K562 (cell line): ENCODE measurements around the gene TMEM248. TPM values are rescaled to one million over a fixed set of nuclear protein-coding genes. Genes with fewer than 3 reads are reported as not detected.

Experiments
- EP400 ChIP-seq: fragments of 450-650 bp; IDR thresholded peaks from 2 replicates; pipeline ENCODE4 v1.6.1; 2017; ENCODE audit warnings: antibody characterized with exemption, mild to moderate bottlenecking, moderate library complexity
- FOXJ3 ChIP-seq: sonication (generic); formaldehyde crosslinking; IDR thresholded peaks from 2 replicates; pipeline ENCODE4 v1.4.0; 2020; ENCODE audit warnings: mild to moderate bottlenecking, missing genetic modification reagents
- KLF10 ChIP-seq: fragments of 250-450 bp; sonication (Bioruptor Pico); IDR thresholded peaks from 2 replicates; pipeline ENCODE4 v1.6.1; 2021; ENCODE audit warnings: matching md5 sums
- MAX ChIP-seq: sonication (generic); formaldehyde crosslinking; IDR thresholded peaks from 2 replicates; pipeline ENCODE4 v1.9.0; 2022; ENCODE audit warnings: mild to moderate bottlenecking, missing genetic modification reagents
- MAZ ChIP-seq, 2 experiments: fragments of 450-650 bp in 1 of 2; sonication (generic) in 1 of 2; formaldehyde crosslinking; IDR thresholded peaks in 1 of 2; conservative IDR thresholded peaks in 1 of 2; 2 replicates each; pipeline versions ENCODE4 v1.4.0 to v1.5.0; 2020; ENCODE audit warnings: mild to moderate bottlenecking in 1 of 2, missing genetic modification reagents in 1 of 2
- NFATC3 ChIP-seq: fragments of 450-650 bp; IDR thresholded peaks from 2 replicates; pipeline ENCODE4 v1.6.1; 2017; ENCODE audit warnings: mild to moderate bottlenecking
- NFE2 ChIP-seq: IDR thresholded peaks from 2 replicates; pipeline ENCODE4 v1.6.1; 2014; ENCODE audit warnings: antibody characterized with exemption, low read depth
- NFXL1 ChIP-seq: fragments of 450-650 bp; formaldehyde crosslinking; IDR thresholded peaks from 2 replicates; pipeline ENCODE4 v1.4.0; 2021; ENCODE audit warnings: mild to moderate bottlenecking
- NFYB ChIP-seq: IDR thresholded peaks from 2 replicates; pipeline ENCODE4 v1.6.1; 2011; ENCODE audit warnings: mild to moderate bottlenecking, moderate library complexity; ENCODE audit not compliant: insufficient read length; ENCODE audit errors: extremely low read depth
- NR1H2 ChIP-seq: sonication (generic); formaldehyde crosslinking; IDR thresholded peaks from 2 replicates; pipeline ENCODE4 v1.4.0; 2020; ENCODE audit warnings: mild to moderate bottlenecking, missing genetic modification reagents
- NUFIP1 ChIP-seq: fragments of 450-650 bp; IDR thresholded peaks from 2 replicates; pipeline ENCODE4 v1.6.1; 2018; ENCODE audit not compliant: partially characterized antibody
- SMARCA5 ChIP-seq: fragments of 450-650 bp; IDR thresholded peaks from 2 replicates; pipeline ENCODE4 v1.6.1; 2016
- TAF15 ChIP-seq: fragments of 200-400 bp; formaldehyde crosslinking; IDR thresholded peaks from 2 replicates; pipeline ENCODE4 v1.6.1; 2017; ENCODE audit warnings: mild to moderate bottlenecking, low read depth, low read length, moderate library complexity
- VEZF1 ChIP-seq: fragments of 200-800 bp; sonication (Bioruptor generic); IDR thresholded peaks from 2 replicates; pipeline ENCODE4 v1.6.1; 2017; ENCODE audit warnings: missing genetic modification characterization, missing compliant biosample characterization
- ZBTB9 ChIP-seq: fragments of 450-650 bp; formaldehyde crosslinking; IDR thresholded peaks from 2 replicates; pipeline ENCODE4 v1.4.0; 2020; ENCODE audit warnings: mild to moderate bottlenecking, moderate library complexity
- ZEB2 ChIP-seq: fragments of 450-650 bp; IDR thresholded peaks from 2 replicates; pipeline ENCODE4 v1.6.1; 2016
- ZKSCAN8 ChIP-seq: fragments of 200-800 bp; sonication (Bioruptor generic); IDR thresholded peaks from 2 replicates; pipeline ENCODE4 v1.6.1; 2016; ENCODE audit warnings: missing genetic modification characterization, missing compliant biosample characterization
- ZNF239 ChIP-seq: fragments of 250-450 bp; sonication (Bioruptor Pico); IDR thresholded peaks from 2 replicates; pipeline ENCODE4 v1.4.0; 2020; ENCODE audit warnings: mild to moderate bottlenecking
- ZNF699 ChIP-seq: fragments of 250-450 bp; sonication (Bioruptor Pico); IDR thresholded peaks from 2 replicates; pipeline ENCODE4 v1.8.0; 2021; ENCODE audit warnings: mild to moderate bottlenecking, moderate library complexity; ENCODE audit not compliant: insufficient replicate concordance
- ZNF778 ChIP-seq: fragments of 450-650 bp; formaldehyde crosslinking; IDR thresholded peaks from 2 replicates; pipeline ENCODE4 v1.4.0; 2020; ENCODE audit warnings: mild to moderate bottlenecking, moderate library complexity
- polyA plus RNA-seq, 8 experiments: library from polyadenylated mRNA; depleted of rRNA in 4 of 8; stranded (reverse) in 5 of 8; unstranded in 3 of 8; fragments of >200 nt; fragmentation: Nextera tagmentation in 2 of 8; fragmentation: Illumina TruSeq in 1 of 8; extraction: Ambion mirVana in 2 of 8; extraction: Trizol in 1 of 8; gene quantifications; 2 replicates each; pipeline versions ENCODE4 v1.2.1 to v1.2.3, GENCODE V29; 2011 to 2014; ENCODE audit warnings: inconsistent platforms in 1 of 8, missing spikeins in 1 of 8
- total RNA-seq, 7 experiments: library from RNA; depleted of rRNA in 6 of 7; stranded (reverse); fragments of >200 nt in 6 of 7; fragmentation: Illumina TruSeq in 2 of 7; extraction: Trizol in 2 of 7; gene quantifications; 2 replicates each; pipeline versions ENCODE4 v1.2.1 to v1.2.3, GENCODE V29; 2011 to 2021; ENCODE audit warnings: low replicate concordance in 1 of 7
- TF ChIP-seq, protein P1 (sequence below): sonication (generic); formaldehyde crosslinking; IDR thresholded peaks from 2 replicates; pipeline ENCODE4 v1.8.1; 2023; ENCODE audit warnings: missing genetic modification reagents, mild to moderate bottlenecking, borderline replicate concordance

The TMEM248 gene
- total and polyA plus RNA-seq, 9 of the 15 experiments (the other 6 are each of a cell fraction or from before 2014, with no cell fraction given) = 6.3 to 132 (median 64.4) TPM

DNA sequence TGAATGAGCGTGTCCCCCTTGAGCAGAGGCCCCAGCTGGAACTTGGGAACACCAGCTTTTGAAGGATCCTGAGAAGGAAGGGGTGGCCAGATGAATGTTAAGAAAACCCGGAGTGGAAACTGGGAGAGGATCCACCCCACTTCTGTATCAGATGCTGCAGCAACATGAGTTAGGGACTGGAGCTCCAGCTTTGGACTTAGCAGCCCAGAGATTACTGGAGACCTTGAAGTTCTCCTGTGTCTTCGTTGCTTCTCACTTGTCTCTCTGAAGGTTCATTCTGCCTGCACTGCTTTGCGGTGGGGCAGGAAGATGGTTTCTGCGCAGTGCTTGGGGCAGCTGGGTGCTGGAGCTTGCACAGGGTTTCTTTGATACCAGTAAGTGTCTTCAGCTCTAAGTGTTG, 9.3 kb downstream of the TMEM248 start (continued):
- TF ChIP-seq, protein P1, sequence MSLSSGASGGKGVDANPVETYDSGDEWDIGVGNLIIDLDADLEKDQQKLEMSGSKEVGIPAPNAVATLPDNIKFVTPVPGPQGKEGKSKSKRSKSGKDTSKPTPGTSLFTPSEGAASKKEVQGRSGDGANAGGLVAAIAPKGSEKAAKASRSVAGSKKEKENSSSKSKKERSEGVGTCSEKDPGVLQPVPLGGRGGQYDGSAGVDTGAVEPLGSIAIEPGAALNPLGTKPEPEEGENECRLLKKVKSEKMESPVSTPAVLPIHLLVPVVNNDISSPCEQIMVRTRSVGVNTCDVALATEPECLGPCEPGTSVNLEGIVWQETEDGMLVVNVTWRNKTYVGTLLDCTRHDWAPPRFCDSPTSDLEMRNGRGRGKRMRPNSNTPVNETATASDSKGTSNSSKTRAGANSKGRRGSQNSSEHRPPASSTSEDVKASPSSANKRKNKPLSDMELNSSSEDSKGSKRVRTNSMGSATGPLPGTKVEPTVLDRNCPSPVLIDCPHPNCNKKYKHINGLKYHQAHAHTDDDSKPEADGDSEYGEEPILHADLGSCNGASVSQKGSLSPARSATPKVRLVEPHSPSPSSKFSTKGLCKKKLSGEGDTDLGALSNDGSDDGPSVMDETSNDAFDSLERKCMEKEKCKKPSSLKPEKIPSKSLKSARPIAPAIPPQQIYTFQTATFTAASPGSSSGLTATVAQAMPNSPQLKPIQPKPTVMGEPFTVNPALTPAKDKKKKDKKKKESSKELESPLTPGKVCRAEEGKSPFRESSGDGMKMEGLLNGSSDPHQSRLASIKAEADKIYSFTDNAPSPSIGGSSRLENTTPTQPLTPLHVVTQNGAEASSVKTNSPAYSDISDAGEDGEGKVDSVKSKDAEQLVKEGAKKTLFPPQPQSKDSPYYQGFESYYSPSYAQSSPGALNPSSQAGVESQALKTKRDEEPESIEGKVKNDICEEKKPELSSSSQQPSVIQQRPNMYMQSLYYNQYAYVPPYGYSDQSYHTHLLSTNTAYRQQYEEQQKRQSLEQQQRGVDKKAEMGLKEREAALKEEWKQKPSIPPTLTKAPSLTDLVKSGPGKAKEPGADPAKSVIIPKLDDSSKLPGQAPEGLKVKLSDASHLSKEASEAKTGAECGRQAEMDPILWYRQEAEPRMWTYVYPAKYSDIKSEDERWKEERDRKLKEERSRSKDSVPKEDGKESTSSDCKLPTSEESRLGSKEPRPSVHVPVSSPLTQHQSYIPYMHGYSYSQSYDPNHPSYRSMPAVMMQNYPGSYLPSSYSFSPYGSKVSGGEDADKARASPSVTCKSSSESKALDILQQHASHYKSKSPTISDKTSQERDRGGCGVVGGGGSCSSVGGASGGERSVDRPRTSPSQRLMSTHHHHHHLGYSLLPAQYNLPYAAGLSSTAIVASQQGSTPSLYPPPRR (CRISPR knock-in tag) = no peak
- TF ChIP-seq MAZ (CRISPR knock-in tag; conservative IDR thresholded peaks at IDR 0.05 in 1 of 2, IDR thresholded peaks at IDR 0.05 in 1 of 2) (peak; percentile 28 to 78; a peak in 2 of 4 replicates), NUFIP1 (peak; percentile 99), NFE2 (0 out of 2 replicates have a peak, but pooled peaks have one; percentile 8), NR1H2 (no peak), ZEB2 (no peak), EP400 (no peak), VEZF1 (CRISPR knock-in tag) (no peak), ZBTB9 (CRISPR knock-in tag) (no peak), TAF15 (no peak), ZNF778 (CRISPR knock-in tag) (no peak), ZNF239 (CRISPR knock-in tag) (0 out of 2 replicates have a peak, but pooled peaks have one; percentile 4), NFYB (no peak), ZKSCAN8 (CRISPR knock-in tag) (no peak), KLF10 (no peak), SMARCA5 (no peak), MAX (CRISPR knock-in tag) (0 out of 2 replicates have a peak, but pooled peaks have one; percentile 9), NFXL1 (CRISPR knock-in tag) (no peak), FOXJ3 (CRISPR knock-in tag) (no peak), ZNF699 (CRISPR knock-in tag) (no peak), NFATC3 (no peak)
